Stomach (tissue), 9 donors: ENCODE results near the gene SNX33. TPM values are rescaled to one million over a fixed set of nuclear protein-coding genes. Genes with fewer than 3 reads are reported as not detected.

ENCODE experiments used
- DNase-seq, 2 donors: peaks; one replicate each; pipeline versions ENCODE4 v3.0.0 to v3.0.0-alpha.2; 2013 to 2019
- H3K27ac ChIP-seq, 5 donors: fragments of 200-600 bp in 4 of 5; sonication (generic) in 4 of 5; one replicate each; pipeline ENCODE4 v1.5.1; 2013 to 2019; ENCODE audit warnings: mild to moderate bottlenecking in 1 of 5, moderate library complexity in 1 of 5
- H3K27me3 ChIP-seq, 3 donors: fragments of 200-600 bp; sonication (generic); one replicate each; pipeline ENCODE4 v1.5.1; 2017 to 2019; ENCODE audit warnings: mixed run types in 1 of 3
- H3K36me3 ChIP-seq, 4 donors: fragments of 200-600 bp; sonication (generic); 1 replicate in 3 of 4; 2 replicates in 1 of 4; pipeline ENCODE4 v1.5.1; 2016 to 2019
- H3K4me1 ChIP-seq, 4 donors: fragments of 200-600 bp; sonication (generic); one replicate each; pipeline ENCODE4 v1.5.1; 2016 to 2019
- H3K4me3 ChIP-seq, 4 donors: fragments of 200-600 bp; sonication (generic) in 3 of 4; one replicate each; pipeline ENCODE4 v1.5.1; 2016 to 2019; ENCODE audit warnings: mild to moderate bottlenecking in 1 of 4
- H3K9me3 ChIP-seq, 4 donors: fragments of 200-600 bp; sonication (generic); one replicate each; pipeline ENCODE4 v1.5.1; 2016 to 2019
- EP300 ChIP-seq: sonication (generic); formaldehyde crosslinking; IDR thresholded peaks from one replicate; pipeline ENCODE4 v1.6.1; 2017; ENCODE audit warnings: antibody characterized with exemption
- POLR2A ChIP-seq, 4 donors: fragments of 450-650 bp; IDR thresholded peaks; one replicate each; pipeline ENCODE4 v1.6.1; 2016; ENCODE audit warnings: antibody characterized with exemption in 4 of 4, control low read depth in 2 of 4, mild to moderate bottlenecking in 1 of 4, moderate library complexity in 1 of 4
- POLR2AphosphoS5 ChIP-seq, 3 donors: sonication (generic); formaldehyde crosslinking; IDR thresholded peaks; one replicate each; pipeline ENCODE4 v1.6.1; 2016; ENCODE audit warnings: antibody characterized with exemption in 3 of 3
- WGBS, 5 donors: extraction: QIAGEN DNeasy Blood & Tissue Kit in 3 of 5; methylation state at CpG; one replicate each; pipeline versions ENCODE4 v1.1.5 to v1.1.7; 2013 to 2018; 5-methylcytosine and 5-hydroxymethylcytosine counted together
- intact Hi-C: fragments of 100-400 bp; cut with DNase I; formaldehyde crosslinking; loops from one replicate; pipeline ENCODE4 v1.15.1; 2023; ENCODE audit warnings: low total_unique reads
- polyA plus RNA-seq, 3 donors: library from polyadenylated mRNA; stranded (reverse); fragments of 200-250 nt; gene quantifications; one replicate each; pipeline ENCODE4 v1.2.3, GENCODE V29; 2013
- total RNA-seq, 5 donors: library from RNA; depleted of rRNA; stranded (reverse); fragments of >200 nt; gene quantifications; one replicate each; pipeline versions ENCODE4 v1.1.0 to v1.2.3, GENCODE V29; 2014 to 2016
- TF ChIP-seq, protein P1 (sequence below), 7 experiments: fragments of 450-650 bp in 4 of 7; fragments of 200-600 bp in 3 of 7; sonication (generic) in 3 of 7; IDR thresholded peaks; one replicate each; pipeline ENCODE4 v1.5.1; 2016 to 2019; ENCODE audit warnings: antibody characterized with exemption in 7 of 7, control low read depth in 2 of 7, mild to moderate bottlenecking in 1 of 7
- donor health status: healthy with polysubstance abuse.
- donor health status: Bipolar disorder and iron deficiency.
- donor health status: healthy.

The SNX33 gene
- total and polyA plus RNA-seq, 8 donors: 11.0 to 36.8 (median 16.1) TPM

DNA sequence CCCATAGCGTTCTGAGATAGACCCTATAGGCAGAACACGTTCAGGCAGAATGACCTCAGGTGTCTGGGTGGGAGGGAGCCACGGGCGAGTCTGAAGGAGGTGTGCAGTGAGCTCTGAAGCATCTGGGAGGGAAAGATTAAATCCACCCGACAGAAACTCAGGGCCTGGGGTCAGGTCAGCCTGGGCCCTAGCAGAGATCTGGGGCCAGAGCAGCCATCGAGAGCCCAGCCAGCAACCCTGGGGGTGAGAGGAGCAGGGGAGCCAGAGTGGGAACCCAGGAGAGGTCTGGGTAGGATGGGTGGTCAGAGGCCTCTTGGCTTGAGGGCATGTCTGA lies 22.1 kb downstream of the SNX33 start:
- no peak for DNase-seq
- intact Hi-C loops: no loop called here
- WGBS, 5 donors: 70 to 80% (median 79%) methylated on average over 5 to 6 of the region's 6 CpGs
- Histone ChIP-seq H3K27me3 (no peaks in the 10 kb centered on the region), H3K9me3 (no peaks in the 10 kb centered on the region), H3K36me3 (no peaks in the 10 kb centered on the region), H3K4me1 (peaks cover 38 to 71% (median 59%) of the 10 kb centered on the region in 4 donors), H3K27ac (peak overlapping the region in 2 of 5 donors; percentile 18 to 82), H3K4me3 (no peak overlapping the region)
- TF ChIP-seq EP300 (no peak), POLR2A (IDR thresholded peaks at IDR 0.05) (no peak), POLR2AphosphoS5 (IDR thresholded peaks at IDR 0.05) (no peak)
- TF ChIP-seq, protein P1, sequence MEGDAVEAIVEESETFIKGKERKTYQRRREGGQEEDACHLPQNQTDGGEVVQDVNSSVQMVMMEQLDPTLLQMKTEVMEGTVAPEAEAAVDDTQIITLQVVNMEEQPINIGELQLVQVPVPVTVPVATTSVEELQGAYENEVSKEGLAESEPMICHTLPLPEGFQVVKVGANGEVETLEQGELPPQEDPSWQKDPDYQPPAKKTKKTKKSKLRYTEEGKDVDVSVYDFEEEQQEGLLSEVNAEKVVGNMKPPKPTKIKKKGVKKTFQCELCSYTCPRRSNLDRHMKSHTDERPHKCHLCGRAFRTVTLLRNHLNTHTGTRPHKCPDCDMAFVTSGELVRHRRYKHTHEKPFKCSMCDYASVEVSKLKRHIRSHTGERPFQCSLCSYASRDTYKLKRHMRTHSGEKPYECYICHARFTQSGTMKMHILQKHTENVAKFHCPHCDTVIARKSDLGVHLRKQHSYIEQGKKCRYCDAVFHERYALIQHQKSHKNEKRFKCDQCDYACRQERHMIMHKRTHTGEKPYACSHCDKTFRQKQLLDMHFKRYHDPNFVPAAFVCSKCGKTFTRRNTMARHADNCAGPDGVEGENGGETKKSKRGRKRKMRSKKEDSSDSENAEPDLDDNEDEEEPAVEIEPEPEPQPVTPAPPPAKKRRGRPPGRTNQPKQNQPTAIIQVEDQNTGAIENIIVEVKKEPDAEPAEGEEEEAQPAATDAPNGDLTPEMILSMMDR (IDR thresholded peaks at IDR 0.05): no peak

DNA sequence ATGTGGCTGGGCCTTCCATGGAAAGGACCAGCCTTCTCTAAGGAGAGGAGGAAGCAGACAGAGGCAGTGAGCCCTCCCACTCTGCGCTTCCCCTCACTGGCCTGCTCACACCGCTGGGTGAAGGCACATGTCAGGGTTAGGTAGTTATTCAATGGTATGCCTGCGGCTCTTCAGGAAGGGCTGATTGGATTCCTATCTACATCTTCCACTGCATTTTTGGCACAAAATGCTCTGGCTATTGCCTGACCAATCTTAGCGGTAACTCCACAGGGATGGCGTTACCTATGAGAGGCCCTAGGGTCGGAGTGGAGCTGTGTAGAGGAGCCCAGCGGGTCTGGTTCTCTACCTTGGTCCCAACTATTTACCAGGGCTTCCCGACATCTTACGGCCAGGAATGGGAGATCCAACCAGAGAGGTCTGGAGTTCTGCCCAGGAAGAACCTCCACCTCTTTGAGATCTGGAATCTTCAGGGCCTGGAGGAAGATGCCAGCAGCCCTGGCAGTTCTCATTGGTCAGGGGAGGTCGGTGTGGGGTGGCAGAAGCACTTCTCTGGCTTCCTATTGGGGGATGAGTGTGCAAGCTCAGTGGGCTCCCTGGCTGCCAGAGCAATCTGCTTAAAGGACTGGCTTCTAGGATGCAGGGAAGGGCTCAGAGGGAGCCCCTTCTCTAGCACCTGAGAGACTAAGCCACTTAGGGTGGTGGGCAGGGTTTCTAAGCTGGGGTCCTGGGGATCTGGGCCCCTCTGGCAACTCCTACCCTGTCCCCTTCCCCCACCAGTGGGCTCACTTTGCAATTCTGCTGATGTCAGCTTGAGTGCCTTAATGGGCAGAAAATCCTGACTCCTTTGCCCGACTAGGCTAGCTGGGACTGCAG lies 24.3 kb downstream of the SNX33 start:
- Histone ChIP-seq H3K4me1 (peaks cover 28 to 61% (median 44%) of the 10 kb centered on the region in 4 donors), H3K27ac (peak overlapping the region; percentile 33 to 86 (median 82)), H3K27me3 (no peaks in the 10 kb centered on the region), H3K36me3 (peaks cover 0 to 17% (median 10%) of the 10 kb centered on the region in 4 donors), H3K4me3 (no peak overlapping the region), H3K9me3 (no peaks in the 10 kb centered on the region)
- intact Hi-C loops: no loop called here
- WGBS, 5 donors: 64 to 77% (median 70%) methylated on average over 9 to 11 of the region's 11 CpGs
- DNase-seq: no peak
- TF ChIP-seq POLR2A (IDR thresholded peaks at IDR 0.05) (no peak), POLR2AphosphoS5 (IDR thresholded peaks at IDR 0.05) (peak in 1 of 3 donors; percentile 11)
- TF ChIP-seq, protein P1 (IDR thresholded peaks at IDR 0.05): no peak

DNA sequence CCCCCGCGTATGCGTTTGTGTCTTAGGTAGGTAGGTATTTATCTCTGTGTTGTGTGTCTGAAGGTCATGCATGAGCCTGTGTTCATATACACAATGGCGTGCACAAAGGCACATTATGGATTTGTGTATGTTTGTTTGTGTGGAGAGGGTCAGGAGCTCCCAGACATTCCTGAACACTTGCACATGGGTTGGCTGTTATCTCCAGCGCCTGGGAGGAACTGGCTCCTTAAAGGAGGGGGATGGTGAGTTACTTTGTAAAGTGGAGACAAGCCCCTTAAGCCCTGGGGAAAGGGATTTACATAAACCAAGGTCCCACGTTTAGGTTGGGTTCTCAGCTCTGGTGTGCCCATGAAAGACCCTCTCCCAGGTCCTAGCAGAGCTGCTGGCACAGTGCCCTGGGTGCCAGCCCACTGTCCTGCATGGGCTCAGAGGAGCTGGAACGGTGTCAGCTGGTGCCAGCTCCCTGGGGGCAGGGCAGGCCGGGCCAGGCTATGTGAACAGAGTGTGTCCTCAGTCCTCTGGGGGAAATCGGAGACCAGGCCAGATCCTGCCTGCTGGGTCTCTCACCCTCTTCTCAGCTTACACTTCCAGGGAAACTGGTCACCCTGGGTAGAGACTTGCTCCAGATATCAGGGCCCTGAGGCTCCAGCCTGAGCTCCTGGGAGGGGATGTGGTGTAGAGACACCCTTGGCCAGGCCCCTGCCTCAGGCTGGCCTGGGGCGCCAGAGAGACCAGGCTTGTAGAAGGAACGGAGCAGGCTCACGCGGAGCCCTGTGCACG lies 25.1 kb downstream of the SNX33 start:
- TF ChIP-seq POLR2A (IDR thresholded peaks at IDR 0.05) (no peak), POLR2AphosphoS5 (IDR thresholded peaks at IDR 0.05) (peak in 2 of 3 donors; percentile 22 to 31)
- no peaks in the 10 kb centered on the region for H3K27me3 ChIP-seq
- peaks cover 0 to 25% (median 14%) of the 10 kb centered on the region in 4 donors for H3K36me3 ChIP-seq
- no peaks in the 10 kb centered on the region for H3K9me3 ChIP-seq
- H3K4me1 ChIP-seq: peaks cover 20 to 56% (median 35%) of the 10 kb centered on the region in 4 donors
- peak overlapping the region; percentile 58 to 86 (median 82) for H3K27ac ChIP-seq
- DNase-seq: peak; percentile 62 to 89
- 12 to 38% (median 23%) methylated on average over 14 of the region's 14 CpGs for WGBS, 5 donors
- intact Hi-C loops: no loop called here
- no peak overlapping the region for H3K4me3 ChIP-seq

DNA sequence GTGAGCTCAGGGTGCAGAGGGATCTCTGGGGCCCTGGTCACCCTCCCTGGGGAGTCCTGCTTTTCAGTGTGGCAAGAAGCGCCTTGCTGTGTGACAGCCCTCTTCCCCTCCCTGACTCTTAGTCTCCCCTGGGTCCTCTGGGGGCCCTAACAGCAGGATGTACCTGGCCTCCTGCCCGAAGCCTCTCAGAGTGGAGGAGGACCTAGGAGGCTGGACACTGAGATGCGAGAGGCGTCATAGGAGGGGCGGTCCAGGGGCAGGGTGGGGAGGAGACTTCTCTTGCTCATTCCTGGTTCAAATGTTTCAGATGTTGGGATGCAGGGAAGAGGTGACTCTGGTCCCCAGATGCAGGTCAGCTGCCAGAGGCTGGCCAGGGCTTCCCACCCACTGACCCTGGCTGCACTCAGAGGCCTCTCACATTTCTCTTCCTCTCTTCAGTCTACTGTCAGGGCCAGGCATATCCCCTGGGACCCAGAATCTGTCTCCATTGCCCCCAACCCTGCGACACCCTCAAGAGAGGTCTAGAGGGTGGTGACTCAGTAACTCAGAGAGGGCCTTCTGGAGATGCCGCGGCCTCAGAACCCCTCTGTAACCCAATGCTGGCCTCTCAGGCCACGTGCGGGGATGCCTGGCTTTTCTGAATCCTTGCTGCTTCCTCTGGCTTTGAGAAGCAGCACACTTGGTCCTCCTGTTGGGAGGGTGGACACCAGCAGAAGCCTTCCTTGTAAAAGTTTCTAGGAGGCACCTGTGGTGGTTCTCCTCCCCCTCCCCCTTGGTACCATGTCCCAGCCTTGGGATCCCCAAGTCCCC lies 25.9 kb downstream of the SNX33 start:
- 53 to 80% (median 73%) methylated on average over 7 to 10 of the region's 10 CpGs for WGBS, 5 donors
- intact Hi-C loops: no loop called here
- no peaks in the 10 kb centered on the region for H3K27me3 ChIP-seq
- peaks cover 0 to 33% (median 18%) of the 10 kb centered on the region in 4 donors for H3K36me3 ChIP-seq
- H3K4me3 ChIP-seq: no peak overlapping the region
- peak; percentile 43 to 89 for DNase-seq
- TF ChIP-seq, protein P1 (IDR thresholded peaks at IDR 0.05): no peak
- TF ChIP-seq POLR2A (IDR thresholded peaks at IDR 0.05) (no peak), EP300 (no peak)
- no peaks in the 10 kb centered on the region for H3K9me3 ChIP-seq
- peak overlapping the region; percentile 58 to 86 (median 82) for H3K27ac ChIP-seq
- peaks cover 20 to 55% (median 33%) of the 10 kb centered on the region in 4 donors for H3K4me1 ChIP-seq
